Suprapubic skin (tissue), 3 donors: ENCODE data around the gene CRLF3.

Source experiments
- POLR2AphosphoS5 ChIP-seq, 3 donors: sonication (generic); formaldehyde crosslinking; IDR thresholded peaks; one replicate each; pipeline ENCODE4 v1.6.1; 2017; ENCODE audit warnings: antibody characterized with exemption in 3 of 3
- TF ChIP-seq, protein P1 (sequence below), 2 donors: fragments of 200-600 bp in 1 of 2; fragments of 450-650 bp in 1 of 2; sonication (generic) in 1 of 2; IDR thresholded peaks; one replicate each; pipeline ENCODE4 v1.5.1; 2016 to 2019; ENCODE audit warnings: antibody characterized with exemption in 2 of 2, mild to moderate bottlenecking in 1 of 2, moderate library complexity in 1 of 2

DNA sequence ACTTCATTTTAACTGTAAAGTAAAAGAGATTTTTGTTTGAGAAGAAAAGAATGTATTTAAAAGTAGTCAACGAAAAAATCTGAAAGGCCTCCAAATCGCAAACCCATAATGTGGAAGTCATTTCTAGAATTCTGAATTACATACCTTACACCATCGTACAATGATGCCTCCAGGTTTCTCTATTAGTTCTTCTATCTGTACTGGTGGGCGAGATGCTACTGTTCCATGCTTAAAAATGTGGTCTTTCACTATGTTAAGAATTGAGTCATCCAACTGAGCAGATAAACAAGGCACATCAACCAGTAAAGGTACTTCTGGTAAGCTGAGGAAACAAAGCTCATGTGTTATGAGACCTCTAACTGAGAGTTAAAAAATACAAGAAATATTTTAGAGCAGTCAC is 28.5 kb downstream of the CRLF3 start:
- no peak for TF ChIP-seq POLR2AphosphoS5 (IDR thresholded peaks at IDR 0.05)
- TF ChIP-seq, protein P1, sequence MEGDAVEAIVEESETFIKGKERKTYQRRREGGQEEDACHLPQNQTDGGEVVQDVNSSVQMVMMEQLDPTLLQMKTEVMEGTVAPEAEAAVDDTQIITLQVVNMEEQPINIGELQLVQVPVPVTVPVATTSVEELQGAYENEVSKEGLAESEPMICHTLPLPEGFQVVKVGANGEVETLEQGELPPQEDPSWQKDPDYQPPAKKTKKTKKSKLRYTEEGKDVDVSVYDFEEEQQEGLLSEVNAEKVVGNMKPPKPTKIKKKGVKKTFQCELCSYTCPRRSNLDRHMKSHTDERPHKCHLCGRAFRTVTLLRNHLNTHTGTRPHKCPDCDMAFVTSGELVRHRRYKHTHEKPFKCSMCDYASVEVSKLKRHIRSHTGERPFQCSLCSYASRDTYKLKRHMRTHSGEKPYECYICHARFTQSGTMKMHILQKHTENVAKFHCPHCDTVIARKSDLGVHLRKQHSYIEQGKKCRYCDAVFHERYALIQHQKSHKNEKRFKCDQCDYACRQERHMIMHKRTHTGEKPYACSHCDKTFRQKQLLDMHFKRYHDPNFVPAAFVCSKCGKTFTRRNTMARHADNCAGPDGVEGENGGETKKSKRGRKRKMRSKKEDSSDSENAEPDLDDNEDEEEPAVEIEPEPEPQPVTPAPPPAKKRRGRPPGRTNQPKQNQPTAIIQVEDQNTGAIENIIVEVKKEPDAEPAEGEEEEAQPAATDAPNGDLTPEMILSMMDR (IDR thresholded peaks at IDR 0.05): no peak
